ENCODE data around the gene PRR19. TPM values are rescaled to one million over a fixed set of nuclear protein-coding genes. Genes with fewer than 3 reads are reported as not detected.

PRR19 gene
- total RNA-seq, 2 donors from 2014 or later: 1.3 to 1.4 TPM

- Mint-ChIP-seq H3K4me3 (no peak overlapping the region), H3K27ac (peak overlapping the region; percentile 46), H3K27me3 (no peaks in the 10 kb centered on the region), H3K9me3 (no peaks in the 10 kb centered on the region), H3K36me3 (ENCODE audit: low read depth) (peaks cover 65% of the 10 kb centered on the region), H3K4me1 (peaks cover 39% of the 10 kb centered on the region)
- ATAC-seq (replicated peaks): peak; percentile 75
Observed at GRCh38 chr19:42276821-42277220, 25.1 kb upstream of the PRR19 start.

- H3K4me1 Mint-ChIP-seq: peaks cover 45% of the 10 kb centered on the region
- peak overlapping the region; percentile 98 for H3K27ac Mint-ChIP-seq
Observed at GRCh38 chr19:42277821-42278451, 24.0 kb upstream of the PRR19 start.

GRCh38 chr19:42278452-42279154, 23.3 kb upstream of the PRR19 start:
- no peak overlapping the region for H3K4me3 Mint-ChIP-seq
- no peak for ATAC-seq (replicated peaks)
- H3K27ac Mint-ChIP-seq: peak overlapping the region; percentile 98
- H3K4me1 Mint-ChIP-seq: peaks cover 45% of the 10 kb centered on the region
- H3K27me3 Mint-ChIP-seq: no peaks in the 10 kb centered on the region
- no peaks in the 10 kb centered on the region for H3K9me3 Mint-ChIP-seq
- H3K36me3 Mint-ChIP-seq (ENCODE audit: low read depth): peaks cover 53% of the 10 kb centered on the region

More at GRCh38 chr19:42277821-42278451, 24.0 kb upstream of the PRR19 start:
- Mint-ChIP-seq H3K27me3 (no peaks in the 10 kb centered on the region), H3K9me3 (no peaks in the 10 kb centered on the region), H3K4me3 (no peak overlapping the region), H3K36me3 (ENCODE audit: low read depth) (peaks cover 60% of the 10 kb centered on the region)
- no peak for ATAC-seq (replicated peaks)

- Mint-ChIP-seq H3K4me1 (peaks cover 45% of the 10 kb centered on the region), H3K27ac (peak overlapping the region; percentile 98), H3K4me3 (no peak overlapping the region), H3K27me3 (no peaks in the 10 kb centered on the region), H3K9me3 (no peaks in the 10 kb centered on the region), H3K36me3 (ENCODE audit: low read depth) (peaks cover 46% of the 10 kb centered on the region)
- no peak for ATAC-seq (replicated peaks)
Observed at GRCh38 chr19:42279155-42279901, 22.6 kb upstream of the PRR19 start.

- no peaks in the 10 kb centered on the region for H3K27me3 Mint-ChIP-seq
- no peaks in the 10 kb centered on the region for H3K9me3 Mint-ChIP-seq
- H3K27ac Mint-ChIP-seq: peak overlapping the region; percentile 98
- ATAC-seq (replicated peaks): peak; percentile 36
- H3K4me3 Mint-ChIP-seq: no peak overlapping the region
- peaks cover 43% of the 10 kb centered on the region for H3K4me1 Mint-ChIP-seq
- H3K36me3 Mint-ChIP-seq (ENCODE audit: low read depth): peaks cover 44% of the 10 kb centered on the region
Observed at GRCh38 chr19:42279902-42280814, 21.8 kb upstream of the PRR19 start.

GRCh38 chr19:42280815-42281145, 21.2 kb upstream of the PRR19 start:
- Mint-ChIP-seq H3K9me3 (no peaks in the 10 kb centered on the region), H3K27ac (no peak overlapping the region), H3K27me3 (no peaks in the 10 kb centered on the region), H3K4me3 (no peak overlapping the region), H3K36me3 (ENCODE audit: low read depth) (peaks cover 44% of the 10 kb centered on the region), H3K4me1 (peaks cover 42% of the 10 kb centered on the region)
- no peak for ATAC-seq (replicated peaks)

- H3K9me3 Mint-ChIP-seq: no peaks in the 10 kb centered on the region
- no peak overlapping the region for H3K27ac Mint-ChIP-seq
- peaks cover 44% of the 10 kb centered on the region for H3K36me3 Mint-ChIP-seq (ENCODE audit: low read depth)
- peaks cover 41% of the 10 kb centered on the region for H3K4me1 Mint-ChIP-seq
- no peak for ATAC-seq (replicated peaks)
- H3K4me3 Mint-ChIP-seq: no peak overlapping the region
- no peaks in the 10 kb centered on the region for H3K27me3 Mint-ChIP-seq
Observed at GRCh38 chr19:42281146-42281826, 20.6 kb upstream of the PRR19 start.

GRCh38 chr19:42281827-42282762, 19.8 kb upstream of the PRR19 start:
- ATAC-seq (replicated peaks): no peak
- H3K4me3 Mint-ChIP-seq: no peak overlapping the region
- no peak overlapping the region for H3K27ac Mint-ChIP-seq
- H3K9me3 Mint-ChIP-seq: no peaks in the 10 kb centered on the region
- H3K36me3 Mint-ChIP-seq (ENCODE audit: low read depth): peaks cover 41% of the 10 kb centered on the region
- peaks cover 40% of the 10 kb centered on the region for H3K4me1 Mint-ChIP-seq
- no peaks in the 10 kb centered on the region for H3K27me3 Mint-ChIP-seq

GRCh38 chr19:42282819-42283187, 19.1 kb upstream of the PRR19 start:
- no peak overlapping the region for H3K4me3 Mint-ChIP-seq
- H3K9me3 Mint-ChIP-seq: no peaks in the 10 kb centered on the region
- ATAC-seq (replicated peaks): no peak
- peaks cover 43% of the 10 kb centered on the region for H3K36me3 Mint-ChIP-seq (ENCODE audit: low read depth)
- peaks cover 40% of the 10 kb centered on the region for H3K4me1 Mint-ChIP-seq
- no peak overlapping the region for H3K27ac Mint-ChIP-seq
- H3K27me3 Mint-ChIP-seq: no peaks in the 10 kb centered on the region

- Mint-ChIP-seq H3K27ac (no peak overlapping the region), H3K27me3 (no peaks in the 10 kb centered on the region), H3K4me3 (no peak overlapping the region), H3K9me3 (no peaks in the 10 kb centered on the region), H3K36me3 (ENCODE audit: low read depth) (peaks cover 47% of the 10 kb centered on the region), H3K4me1 (peaks cover 35% of the 10 kb centered on the region)
- ATAC-seq (replicated peaks): peak; percentile 73
Observed at GRCh38 chr19:42283188-42284065, 18.5 kb upstream of the PRR19 start.

- H3K36me3 Mint-ChIP-seq (ENCODE audit: low read depth): peaks cover 47% of the 10 kb centered on the region
- no peaks in the 10 kb centered on the region for H3K9me3 Mint-ChIP-seq
- H3K4me1 Mint-ChIP-seq: peaks cover 28% of the 10 kb centered on the region
- no peak overlapping the region for H3K4me3 Mint-ChIP-seq
- peak; percentile 32 for ATAC-seq (replicated peaks)
- no peaks in the 10 kb centered on the region for H3K27me3 Mint-ChIP-seq
- no peak overlapping the region for H3K27ac Mint-ChIP-seq
Observed at GRCh38 chr19:42284066-42284501, 17.8 kb upstream of the PRR19 start.

GRCh38 chr19:42284591-42285341, 17.2 kb upstream of the PRR19 start:
- ATAC-seq (replicated peaks): no peak
- peaks cover 47% of the 10 kb centered on the region for H3K36me3 Mint-ChIP-seq (ENCODE audit: low read depth)
- H3K27me3 Mint-ChIP-seq: no peaks in the 10 kb centered on the region
- no peaks in the 10 kb centered on the region for H3K9me3 Mint-ChIP-seq
- H3K27ac Mint-ChIP-seq: peak overlapping the region; percentile 92
- peaks cover 22% of the 10 kb centered on the region for H3K4me1 Mint-ChIP-seq
- peak overlapping the region; percentile 96 for H3K4me3 Mint-ChIP-seq

Measured in activated T-helper 17 cell treated with anti-CD3 and anti-CD28 coated beads, Interleukin-2, amount 50 U/mL, for 72 hours (primary cell).